WTC11 (cell line): ENCODE measurements around the gene ROPN1L. TPM values are rescaled to one million over a fixed set of nuclear protein-coding genes. Genes with fewer than 3 reads are reported as not detected.

Source experiments
- ATAC-seq: fragments of 200-7000 bp; cut with Tn5 transposase; 2 replicates; pipeline ENCODE4 v1.10.0; 2021; ENCODE audit warnings: mild to moderate bottlenecking, moderate library complexity
- CTCF ChIA-PET: fragments of 300-600 bp; sonication (Branson Sonifier 250); formaldehyde crosslinking; loops from one replicate; lab custom pipeline; 2021; ENCODE audit warnings: antibody characterized with exemption; lab: Charles Lee
- POLR2A ChIA-PET: fragments of 350-600 bp; sonication (Branson Sonifier 250); formaldehyde crosslinking; loops from one replicate; lab custom pipeline; 2021; ENCODE audit warnings: antibody characterized with exemption; lab: Charles Lee
- DNase-seq: peaks from one replicate; pipeline ENCODE4 v3.0.0; 2021; ENCODE audit warnings: low spot score
- H3K27ac Mint-ChIP-seq: 2 replicates; pipeline ENCODE4 v1.8.0; 2021; ENCODE audit warnings: mixed read lengths
- H3K27me3 Mint-ChIP-seq: 2 replicates; pipeline ENCODE4 v1.8.0; 2021; ENCODE audit warnings: low read depth, mild to moderate bottlenecking, moderate library complexity, mixed read lengths
- H3K36me3 Mint-ChIP-seq: 2 replicates; pipeline ENCODE4 v1.8.0; 2021; ENCODE audit warnings: mixed read lengths
- H3K4me1 Mint-ChIP-seq: 2 replicates; pipeline ENCODE4 v1.8.0; 2022; ENCODE audit warnings: mixed read lengths
- H3K4me3 Mint-ChIP-seq: 2 replicates; pipeline ENCODE4 v1.8.0; 2021; ENCODE audit warnings: mild to moderate bottlenecking, moderate library complexity, mixed read lengths
- H3K9me3 Mint-ChIP-seq: 2 replicates; pipeline ENCODE4 v1.8.0; 2021; ENCODE audit warnings: mixed read lengths
- ESRRA ChIP-seq: sonication (generic); formaldehyde crosslinking; IDR thresholded peaks from 2 replicates; pipeline ENCODE4 v1.8.1; 2022; ENCODE audit warnings: mild to moderate bottlenecking, missing genetic modification reagents, borderline replicate concordance
- MXD4 ChIP-seq: fragments of 250-450 bp; sonication (Bioruptor Pico); IDR thresholded peaks from 2 replicates; pipeline ENCODE4 v1.8.0; 2021; ENCODE audit warnings: mild to moderate bottlenecking, moderate library complexity, borderline replicate concordance
- NFATC4 ChIP-seq: fragments of 250-450 bp; sonication (Bioruptor Pico); IDR thresholded peaks from 2 replicates; pipeline ENCODE4 v1.9.0; 2021; ENCODE audit warnings: mild to moderate bottlenecking
- OVOL2 ChIP-seq: fragments of 250-450 bp; sonication (Bioruptor Pico); IDR thresholded peaks from 2 replicates; pipeline ENCODE4 v1.9.0; 2021; ENCODE audit warnings: mild to moderate bottlenecking, borderline replicate concordance
- ZNF121 ChIP-seq: sonication (generic); formaldehyde crosslinking; IDR thresholded peaks from 2 replicates; pipeline ENCODE4 v1.8.0; 2023; ENCODE audit warnings: missing genetic modification reagents
- ZNF263 ChIP-seq: sonication (generic); formaldehyde crosslinking; IDR thresholded peaks from 2 replicates; pipeline ENCODE4 v1.8.1; 2022; ENCODE audit warnings: low read depth, mild to moderate bottlenecking, moderate library complexity, missing genetic modification reagents
- total RNA-seq: library from RNA; stranded (reverse); gene quantifications from 3 replicates; pipeline ENCODE4 v1.2.3, GENCODE V29; 2021
- TF ChIP-seq, protein P1 (sequence below): sonication (generic); formaldehyde crosslinking; IDR thresholded peaks from 2 replicates; pipeline ENCODE4 v1.8.0; 2022; ENCODE audit warnings: mild to moderate bottlenecking, missing genetic modification reagents
- TF ChIP-seq, protein P2 (sequence below): sonication (generic); formaldehyde crosslinking; IDR thresholded peaks from 2 replicates; pipeline ENCODE4 v1.8.1; 2023; ENCODE audit warnings: mild to moderate bottlenecking, moderate library complexity, missing genetic modification reagents
- TF ChIP-seq, protein P3 (sequence below): fragments of 250-450 bp; sonication (Bioruptor Pico); IDR thresholded peaks from 2 replicates; pipeline ENCODE4 v2.1.2; 2022; ENCODE audit warnings: mild to moderate bottlenecking, moderate library complexity
- TF ChIP-seq, protein P4 (sequence below): sonication (generic); formaldehyde crosslinking; conservative IDR thresholded peaks from 2 replicates; pipeline ENCODE4 v1.8.1; 2023; ENCODE audit warnings: mild to moderate bottlenecking, low read depth, missing genetic modification reagents, moderate library complexity

Gene ROPN1L
- total RNA-seq, 1 experiment from 2014 or later = not detected

DNA sequence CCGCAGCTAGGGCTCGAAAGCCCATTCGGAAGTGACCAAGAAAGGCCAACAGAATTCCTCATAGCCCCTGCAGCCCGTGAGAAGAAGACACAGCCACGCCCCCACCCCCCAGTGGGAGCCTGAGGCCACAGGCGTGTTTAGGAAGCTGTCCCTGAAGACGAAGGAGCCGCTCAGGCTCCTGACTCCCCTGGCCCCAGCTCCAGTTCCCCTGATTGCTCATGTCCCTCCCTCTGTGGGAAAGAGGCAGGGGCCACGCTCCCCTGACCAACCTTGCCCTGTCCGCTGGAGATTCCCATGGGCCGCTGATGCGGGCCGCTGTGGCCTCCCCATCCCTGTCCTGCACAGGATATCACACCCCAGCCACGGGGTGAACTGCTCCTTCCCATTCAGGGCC, 13.6 kb downstream of the ROPN1L start:
- DNase-seq (peak; percentile 54), ATAC-seq (peak; percentile 16)
- H3K4me3 Mint-ChIP-seq = no peak overlapping the region
- no peaks in the 10 kb centered on the region for H3K27me3 Mint-ChIP-seq
- ChIA-PET POLR2A (interaction anchor here (0.6 kb wide), 1 partner anchor 172 kb away, joined by 3 read pairs; no protein-coding TSS in a partner anchor), CTCF (interaction anchor here (0.5 to 7.9 kb wide), 13 partner anchors 9 to 401 kb away, joined by 3 to 142 read pairs (median 4); no protein-coding TSS in a partner anchor)
- H3K4me1 Mint-ChIP-seq = peaks cover 26% of the 10 kb centered on the region
- no peak overlapping the region for H3K27ac Mint-ChIP-seq
- H3K36me3 Mint-ChIP-seq = no peaks in the 10 kb centered on the region
- no peaks in the 10 kb centered on the region for H3K9me3 Mint-ChIP-seq
- TF ChIP-seq ZNF121 = no peak
- TF ChIP-seq, protein P1, sequence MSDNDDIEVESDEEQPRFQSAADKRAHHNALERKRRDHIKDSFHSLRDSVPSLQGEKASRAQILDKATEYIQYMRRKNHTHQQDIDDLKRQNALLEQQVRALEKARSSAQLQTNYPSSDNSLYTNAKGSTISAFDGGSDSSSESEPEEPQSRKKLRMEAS (CRISPR knock-in tag) = peak; percentile 28; the same call in 1 of the 2 replicates

DNA sequence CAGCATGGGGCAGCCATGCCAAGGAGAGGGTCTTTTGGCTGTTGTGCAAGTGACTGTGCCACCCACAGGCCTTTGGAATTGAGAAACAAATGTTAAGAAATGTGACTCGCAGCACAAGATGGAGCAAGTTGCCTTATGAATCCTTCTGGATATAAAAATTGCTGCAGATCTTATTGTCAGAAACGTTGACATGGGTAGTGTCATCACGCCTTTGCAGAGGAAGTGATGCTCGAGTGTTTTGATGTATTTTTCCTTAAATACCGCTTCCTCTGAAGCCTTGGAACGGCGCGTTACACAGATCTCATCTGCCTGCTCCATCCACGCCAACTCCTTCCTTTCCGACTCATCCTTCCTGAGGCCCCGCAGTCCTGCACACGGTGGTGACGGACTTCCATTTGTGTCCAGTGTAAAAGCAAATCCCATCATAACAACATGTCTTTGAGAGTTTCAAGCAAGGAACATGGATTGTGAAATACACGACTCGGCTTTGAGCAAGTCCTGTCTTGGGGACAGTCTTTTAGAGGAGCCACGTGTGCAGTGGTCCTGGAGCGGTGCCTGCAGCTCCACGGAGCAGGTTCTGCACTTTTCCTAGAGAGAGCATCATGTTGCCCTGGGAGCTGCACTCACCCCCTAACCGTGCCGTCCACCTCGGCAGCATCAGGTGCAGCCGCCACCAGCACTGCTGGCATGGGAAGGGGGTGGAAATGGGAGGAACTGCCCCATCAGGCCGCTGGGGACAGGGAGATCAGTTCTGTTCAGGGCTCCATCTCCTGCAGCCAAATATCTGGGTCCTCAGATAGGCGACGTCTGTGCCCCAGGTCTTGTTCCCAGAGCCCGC, 15.1 kb downstream of the ROPN1L start:
- Mint-ChIP-seq H3K9me3 (no peaks in the 10 kb centered on the region), H3K36me3 (no peaks in the 10 kb centered on the region), H3K27me3 (no peaks in the 10 kb centered on the region), H3K4me1 (peaks cover 36% of the 10 kb centered on the region), H3K4me3 (no peak overlapping the region), H3K27ac (no peak overlapping the region; the same call in 1 of the 2 replicates)
- ChIA-PET POLR2A (no interaction called here), CTCF (interaction anchor here (1.1 to 7.9 kb wide), 8 partner anchors 9 to 233 kb away, joined by 3 to 142 read pairs (median 4); no protein-coding TSS in a partner anchor)
- DNase-seq (no peak), ATAC-seq (no peak)
- no peak for TF ChIP-seq OVOL2 (CRISPR knock-in tag)
- TF ChIP-seq, protein P2, sequence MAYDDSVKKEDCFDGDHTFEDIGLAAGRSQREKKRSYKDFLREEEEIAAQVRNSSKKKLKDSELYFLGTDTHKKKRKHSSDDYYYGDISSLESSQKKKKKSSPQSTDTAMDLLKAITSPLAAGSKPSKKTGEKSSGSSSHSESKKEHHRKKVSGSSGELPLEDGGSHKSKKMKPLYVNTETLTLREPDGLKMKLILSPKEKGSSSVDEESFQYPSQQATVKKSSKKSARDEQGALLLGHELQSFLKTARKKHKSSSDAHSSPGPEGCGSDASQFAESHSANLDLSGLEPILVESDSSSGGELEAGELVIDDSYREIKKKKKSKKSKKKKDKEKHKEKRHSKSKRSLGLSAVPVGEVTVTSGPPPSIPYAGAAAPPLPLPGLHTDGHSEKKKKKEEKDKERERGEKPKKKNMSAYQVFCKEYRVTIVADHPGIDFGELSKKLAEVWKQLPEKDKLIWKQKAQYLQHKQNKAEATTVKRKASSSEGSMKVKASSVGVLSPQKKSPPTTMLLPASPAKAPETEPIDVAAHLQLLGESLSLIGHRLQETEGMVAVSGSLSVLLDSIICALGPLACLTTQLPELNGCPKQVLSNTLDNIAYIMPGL (CRISPR knock-in tag) = no peak
- no peak for TF ChIP-seq ESRRA
- TF ChIP-seq, protein P3, sequence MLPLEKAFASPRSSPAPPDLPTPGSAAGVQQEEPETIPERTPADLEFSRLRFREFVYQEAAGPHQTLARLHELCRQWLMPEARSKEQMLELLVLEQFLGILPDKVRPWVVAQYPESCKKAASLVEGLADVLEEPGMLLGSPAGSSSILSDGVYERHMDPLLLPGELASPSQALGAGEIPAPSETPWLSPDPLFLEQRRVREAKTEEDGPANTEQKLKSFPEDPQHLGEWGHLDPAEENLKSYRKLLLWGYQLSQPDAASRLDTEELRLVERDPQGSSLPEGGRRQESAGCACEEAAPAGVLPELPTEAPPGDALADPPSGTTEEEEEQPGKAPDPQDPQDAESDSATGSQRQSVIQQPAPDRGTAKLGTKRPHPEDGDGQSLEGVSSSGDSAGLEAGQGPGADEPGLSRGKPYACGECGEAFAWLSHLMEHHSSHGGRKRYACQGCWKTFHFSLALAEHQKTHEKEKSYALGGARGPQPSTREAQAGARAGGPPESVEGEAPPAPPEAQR (CRISPR knock-in tag) = no peak
- TF ChIP-seq NFATC4 (CRISPR knock-in tag) = no peak
- TF ChIP-seq, protein P4, sequence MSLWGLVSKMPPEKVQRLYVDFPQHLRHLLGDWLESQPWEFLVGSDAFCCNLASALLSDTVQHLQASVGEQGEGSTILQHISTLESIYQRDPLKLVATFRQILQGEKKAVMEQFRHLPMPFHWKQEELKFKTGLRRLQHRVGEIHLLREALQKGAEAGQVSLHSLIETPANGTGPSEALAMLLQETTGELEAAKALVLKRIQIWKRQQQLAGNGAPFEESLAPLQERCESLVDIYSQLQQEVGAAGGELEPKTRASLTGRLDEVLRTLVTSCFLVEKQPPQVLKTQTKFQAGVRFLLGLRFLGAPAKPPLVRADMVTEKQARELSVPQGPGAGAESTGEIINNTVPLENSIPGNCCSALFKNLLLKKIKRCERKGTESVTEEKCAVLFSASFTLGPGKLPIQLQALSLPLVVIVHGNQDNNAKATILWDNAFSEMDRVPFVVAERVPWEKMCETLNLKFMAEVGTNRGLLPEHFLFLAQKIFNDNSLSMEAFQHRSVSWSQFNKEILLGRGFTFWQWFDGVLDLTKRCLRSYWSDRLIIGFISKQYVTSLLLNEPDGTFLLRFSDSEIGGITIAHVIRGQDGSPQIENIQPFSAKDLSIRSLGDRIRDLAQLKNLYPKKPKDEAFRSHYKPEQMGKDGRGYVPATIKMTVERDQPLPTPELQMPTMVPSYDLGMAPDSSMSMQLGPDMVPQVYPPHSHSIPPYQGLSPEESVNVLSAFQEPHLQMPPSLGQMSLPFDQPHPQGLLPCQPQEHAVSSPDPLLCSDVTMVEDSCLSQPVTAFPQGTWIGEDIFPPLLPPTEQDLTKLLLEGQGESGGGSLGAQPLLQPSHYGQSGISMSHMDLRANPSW (CRISPR knock-in tag) = no peak

DNA sequence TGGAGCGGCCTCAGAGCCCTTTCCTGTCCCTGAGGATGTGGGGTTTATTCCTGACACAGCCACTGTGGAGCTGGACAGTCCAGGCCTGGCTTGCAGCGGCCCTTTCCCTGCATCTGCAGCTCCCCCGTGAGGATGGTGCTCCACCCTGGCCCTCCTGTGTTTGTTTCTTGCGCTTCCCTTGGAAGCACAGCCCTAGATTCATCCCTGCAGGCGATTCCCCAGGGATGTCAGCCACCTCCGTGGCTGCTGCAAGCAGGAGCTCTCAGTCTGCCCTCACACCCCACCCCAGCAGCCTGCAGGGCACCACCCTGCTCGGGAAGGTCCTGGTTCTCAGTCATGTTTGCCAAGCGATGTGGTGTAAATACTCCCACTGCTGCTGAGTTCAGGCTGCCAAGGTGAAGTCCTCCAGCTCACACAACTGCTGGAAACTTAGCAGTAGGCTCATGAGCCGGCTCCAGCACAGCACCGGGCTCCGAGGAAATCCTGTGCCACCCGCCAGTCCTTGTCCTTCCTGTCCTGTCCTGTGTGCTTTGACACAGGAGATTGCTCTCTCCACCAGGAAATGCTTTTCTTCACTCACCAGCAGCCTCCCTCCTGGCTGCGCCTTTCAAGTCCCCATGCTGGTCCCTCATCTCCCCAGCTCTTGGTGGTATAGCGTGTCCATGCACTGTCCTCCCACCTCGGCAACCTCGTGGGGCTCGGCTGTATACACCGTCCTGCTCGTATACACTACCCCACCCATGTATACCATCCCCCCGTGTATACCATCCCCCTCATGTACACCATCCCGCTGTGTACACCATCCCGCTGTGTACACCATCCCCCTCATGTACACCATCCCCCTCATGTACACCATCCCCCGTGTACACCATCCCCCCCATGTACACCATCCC, 16.2 kb downstream of the ROPN1L start:
- ATAC-seq = no peak
- Mint-ChIP-seq H3K9me3 (no peaks in the 10 kb centered on the region), H3K4me3 (no peak overlapping the region), H3K4me1 (peaks cover 38% of the 10 kb centered on the region), H3K27ac (no peak overlapping the region), H3K36me3 (no peaks in the 10 kb centered on the region), H3K27me3 (no peaks in the 10 kb centered on the region)
- CTCF ChIA-PET = interaction anchor here (0.5 to 7.9 kb wide), 10 partner anchors 8 to 232 kb away, joined by 3 to 142 read pairs (median 3); no protein-coding TSS in a partner anchor
- TF ChIP-seq MXD4 (CRISPR knock-in tag) (no peak), ZNF263 (peak; percentile 55; the same call in 1 of the 2 replicates)
- DNase-seq = no peak
- POLR2A ChIA-PET = no interaction called here
